HG03139 (cell line): ENCODE results near the gene LSS.
"Not testable (repeated sequence)": the region's sequence is repeated elsewhere in the genome, so short reads cannot be mapped to it uniquely, and the experiment has no call there.

Source experiments
- ATAC-seq: cut with Tn5 transposase; IDR thresholded peaks from one replicate; pipeline ENCODE4 v1.9.1; 2021; ENCODE audit not compliant: unreplicated experiment

Gene LSS

DNA sequence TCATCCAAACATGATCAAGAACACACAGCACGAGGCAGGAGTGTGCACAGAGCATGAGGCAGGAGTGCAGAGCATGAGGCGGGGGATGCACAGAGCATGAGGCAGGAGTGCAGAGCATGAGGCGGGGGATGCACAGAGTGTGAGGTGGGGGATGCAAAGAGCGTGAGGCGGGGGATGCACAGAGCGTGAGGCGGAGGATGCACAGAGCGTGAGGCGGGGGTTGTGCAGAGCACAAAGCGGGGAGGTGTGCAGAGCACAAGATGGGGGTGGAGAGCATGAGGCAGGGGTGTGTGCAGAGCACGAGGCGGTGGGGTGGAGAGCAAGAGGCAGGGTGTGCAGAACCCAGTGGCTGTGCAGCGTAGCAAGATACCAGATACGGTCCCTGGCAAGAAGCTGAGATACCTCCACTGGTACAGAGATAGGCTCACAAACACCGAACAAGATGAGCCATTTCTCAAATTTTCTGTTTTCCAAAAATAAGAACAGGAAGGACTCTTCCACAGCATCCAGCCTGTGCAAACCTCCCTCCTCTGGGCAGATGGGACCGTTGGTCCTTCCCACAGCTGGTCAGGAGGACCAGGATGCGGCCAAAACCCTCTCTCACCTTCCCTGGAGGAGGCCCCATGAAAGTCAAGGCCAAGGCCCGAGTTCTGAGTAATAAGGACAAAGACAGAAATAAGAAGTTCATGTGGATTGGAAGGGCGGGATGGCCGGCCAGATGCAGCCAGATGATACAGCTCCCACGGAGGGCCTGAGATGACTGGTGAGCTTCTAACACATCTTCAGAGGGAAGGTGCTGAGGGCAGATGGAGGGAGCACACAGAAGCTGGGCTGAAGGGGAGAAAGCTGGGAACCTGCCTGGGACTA is 56.3 kb downstream of the LSS start:
- ATAC-seq, result no peak

DNA sequence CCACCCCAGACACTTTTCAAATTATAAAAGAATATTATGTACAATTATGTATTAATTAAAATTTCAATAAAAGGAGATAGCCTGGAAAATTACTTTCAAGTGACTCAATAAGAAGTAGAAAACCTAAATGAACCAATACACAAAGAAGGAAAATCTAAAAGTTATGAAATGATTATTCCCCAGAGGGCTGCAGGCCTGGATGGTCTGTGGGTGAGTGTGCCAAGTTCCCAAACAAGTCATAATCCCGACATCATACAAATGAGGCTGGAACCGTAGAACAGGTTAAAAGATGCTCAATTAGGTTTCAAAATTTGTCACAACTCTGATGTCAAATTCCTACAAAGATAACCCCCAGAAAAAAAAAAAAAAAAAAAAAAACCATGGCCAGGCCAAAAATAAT is 57.0 kb downstream of the LSS start:
- ATAC-seq, result no peak

DNA sequence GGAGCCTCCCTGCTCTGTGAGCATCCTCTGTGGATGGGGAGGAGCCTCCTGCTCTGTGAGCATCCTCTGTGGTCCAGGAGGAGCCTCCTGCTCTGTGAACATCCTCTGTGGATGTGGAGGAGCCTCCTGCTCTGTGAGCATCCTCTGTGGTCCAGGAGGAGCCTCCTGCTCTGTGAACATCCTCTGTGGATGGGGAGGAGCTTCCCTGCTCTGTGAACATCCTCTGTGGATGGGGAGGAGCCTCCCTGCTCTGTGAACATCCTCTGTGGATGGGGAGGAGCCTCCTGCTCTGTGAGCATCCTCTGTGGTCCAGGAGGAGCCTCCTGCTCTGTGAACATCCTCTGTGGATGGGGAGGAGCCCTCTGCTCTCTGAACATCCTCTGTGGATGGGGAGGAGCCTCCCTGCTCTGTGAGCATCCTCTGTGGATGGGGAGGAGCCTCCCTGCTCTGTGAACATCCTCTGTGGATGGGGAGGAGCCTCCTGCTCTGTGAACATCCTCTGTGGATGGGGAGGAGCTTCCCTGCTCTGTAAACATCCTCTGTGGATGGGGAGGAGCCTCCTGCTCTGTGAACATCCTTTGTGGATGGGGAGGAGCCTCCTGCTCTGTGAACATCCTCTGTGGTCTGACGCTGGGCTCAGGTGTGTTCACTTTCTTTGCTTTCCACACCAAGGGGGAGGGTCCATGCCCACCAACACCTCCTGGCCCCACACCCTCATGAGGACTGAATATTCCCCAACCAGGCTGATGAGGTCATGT is 58.0 kb downstream of the LSS start:
- not testable (repeated sequence) for ATAC-seq

DNA sequence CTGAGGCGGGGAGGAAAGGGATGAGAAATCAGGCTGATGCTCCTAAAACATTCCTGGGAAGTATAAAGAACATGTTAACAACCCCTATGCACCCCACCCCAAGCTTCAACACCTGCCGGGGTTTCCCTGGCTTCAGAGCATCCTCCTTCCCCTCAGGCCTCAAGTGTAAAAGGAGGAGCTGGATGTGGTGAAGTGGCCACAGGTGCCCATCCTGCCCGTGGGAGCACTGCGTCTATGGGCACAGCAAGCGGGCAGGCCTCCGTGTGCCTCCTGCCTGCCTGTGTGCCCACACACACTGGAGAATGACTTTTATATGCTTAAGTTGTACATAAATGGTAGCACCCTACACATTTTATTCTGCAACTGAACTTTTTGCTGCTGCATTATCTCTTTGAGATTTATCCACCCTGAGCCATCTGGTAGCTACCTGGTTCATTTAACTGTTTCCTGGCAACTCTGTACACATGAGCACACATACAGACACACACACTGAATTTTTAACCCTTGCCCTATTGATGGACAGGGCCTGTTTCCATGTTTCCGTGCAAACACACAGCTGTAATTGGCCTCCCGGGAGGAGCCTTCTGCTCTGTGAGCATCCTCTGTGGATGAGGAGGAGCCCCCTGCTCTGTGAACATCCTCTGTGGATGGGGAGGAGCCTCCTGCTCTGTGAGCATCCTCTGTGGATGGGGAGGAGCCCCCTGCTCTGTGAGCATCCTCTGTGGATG is 59.8 kb downstream of the LSS start:
- no peak for ATAC-seq

DNA sequence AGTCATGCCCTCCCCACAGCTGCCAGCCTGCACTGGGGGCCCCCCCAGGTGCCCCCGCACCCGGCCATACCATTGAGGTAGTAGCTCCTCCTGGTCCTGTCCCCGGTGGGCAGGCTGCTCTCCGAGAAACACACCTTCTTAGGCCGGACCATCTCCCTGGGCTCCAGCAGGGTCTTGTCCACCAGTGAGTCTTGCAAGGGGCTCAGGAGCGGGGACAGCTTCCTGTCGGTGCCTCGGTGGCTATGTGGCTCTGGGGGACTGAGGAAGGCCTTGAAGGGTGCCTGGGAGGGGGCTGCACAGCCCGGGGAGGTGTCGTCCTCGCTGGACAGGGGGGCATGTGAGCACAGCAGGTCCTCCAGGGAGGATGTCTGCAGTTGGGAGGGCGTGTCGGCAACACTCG is 60.3 kb downstream of the LSS start:
- no peak for ATAC-seq

DNA sequence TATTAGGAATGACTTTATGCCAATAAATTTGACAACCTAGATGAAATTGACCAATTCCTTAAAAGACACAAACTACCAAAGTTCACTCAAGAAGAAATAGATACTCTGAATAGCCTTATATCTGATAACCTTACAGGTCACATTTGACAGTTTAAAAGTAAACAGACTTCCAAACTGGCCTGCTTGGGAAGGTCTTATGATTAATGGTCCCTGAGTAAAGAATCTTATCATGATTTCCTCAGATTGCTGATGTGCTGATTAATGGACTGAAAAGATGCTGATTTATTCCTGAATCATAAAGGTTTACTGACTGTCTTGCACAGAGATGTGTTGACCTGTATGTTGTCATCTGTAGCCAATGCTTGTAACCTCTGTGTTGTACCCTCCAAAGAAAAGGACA is 63.5 kb downstream of the LSS start:
- ATAC-seq, result no peak

DNA sequence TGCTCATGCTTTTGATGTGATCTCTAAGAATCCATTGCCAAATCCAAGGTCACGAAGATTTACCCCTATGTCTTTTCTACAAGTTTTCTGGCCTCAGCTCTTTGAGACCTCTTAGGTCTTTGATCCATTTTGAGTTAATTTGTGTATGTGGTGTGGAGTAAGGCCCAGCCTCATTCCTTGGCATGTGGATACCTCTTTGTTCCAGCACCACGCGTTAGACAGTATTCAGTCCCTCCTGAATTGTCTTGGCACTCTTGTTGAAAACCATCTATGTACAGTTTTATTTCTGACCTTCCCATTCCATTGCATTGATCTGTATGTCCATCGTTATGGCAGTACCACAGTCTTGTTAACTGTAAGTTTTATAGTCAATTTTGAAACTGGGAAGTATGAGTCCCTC is 65.2 kb downstream of the LSS start:
- ATAC-seq, result no peak

DNA sequence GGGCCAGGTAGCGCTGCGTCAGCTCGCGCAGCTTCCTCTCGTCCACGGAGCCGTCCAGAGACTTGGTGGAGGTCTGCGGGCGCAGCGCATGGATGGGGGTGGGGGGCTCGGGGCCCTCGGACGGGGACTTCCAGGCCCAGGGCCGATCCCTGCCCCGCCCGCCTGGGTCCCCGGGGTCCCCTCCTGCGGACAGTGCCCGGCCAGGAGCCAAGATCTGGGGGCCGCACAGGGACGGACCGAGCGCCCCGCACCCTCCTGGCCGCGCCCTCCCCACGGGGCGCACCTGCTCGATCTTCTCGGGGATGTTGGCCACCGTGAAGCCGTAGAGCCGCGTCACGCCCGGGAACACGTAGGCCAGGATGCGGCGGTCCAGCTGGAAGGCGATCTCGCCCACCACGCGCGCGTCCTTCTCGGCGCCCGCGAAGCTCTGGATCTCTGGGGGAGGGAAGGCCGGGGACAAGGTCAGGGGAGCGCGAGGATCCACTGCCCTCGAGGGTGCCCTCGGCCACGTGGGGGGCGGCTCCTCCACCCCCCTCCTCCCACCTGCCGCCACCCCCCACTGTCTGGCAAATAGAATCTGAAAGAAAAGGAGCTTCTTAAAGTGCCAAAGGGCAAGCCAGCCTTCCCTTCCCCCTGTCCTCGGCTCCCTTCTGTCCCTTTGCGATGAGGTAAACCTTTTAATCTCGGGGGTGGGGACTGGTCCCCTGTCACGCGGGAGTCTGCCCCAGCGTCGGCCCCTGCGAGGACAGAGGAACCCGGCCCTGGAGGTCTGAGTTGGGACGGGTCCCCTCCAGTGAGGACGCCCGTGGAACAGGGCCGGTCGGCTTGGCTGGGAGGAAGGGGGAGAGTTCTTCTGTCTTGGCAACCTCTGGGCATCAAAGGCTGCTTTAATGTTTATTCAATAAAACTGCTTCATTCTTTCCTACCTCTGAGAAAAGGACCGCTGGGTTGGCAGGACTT is 66.7 kb downstream of the LSS start:
- ATAC-seq, result no peak

DNA sequence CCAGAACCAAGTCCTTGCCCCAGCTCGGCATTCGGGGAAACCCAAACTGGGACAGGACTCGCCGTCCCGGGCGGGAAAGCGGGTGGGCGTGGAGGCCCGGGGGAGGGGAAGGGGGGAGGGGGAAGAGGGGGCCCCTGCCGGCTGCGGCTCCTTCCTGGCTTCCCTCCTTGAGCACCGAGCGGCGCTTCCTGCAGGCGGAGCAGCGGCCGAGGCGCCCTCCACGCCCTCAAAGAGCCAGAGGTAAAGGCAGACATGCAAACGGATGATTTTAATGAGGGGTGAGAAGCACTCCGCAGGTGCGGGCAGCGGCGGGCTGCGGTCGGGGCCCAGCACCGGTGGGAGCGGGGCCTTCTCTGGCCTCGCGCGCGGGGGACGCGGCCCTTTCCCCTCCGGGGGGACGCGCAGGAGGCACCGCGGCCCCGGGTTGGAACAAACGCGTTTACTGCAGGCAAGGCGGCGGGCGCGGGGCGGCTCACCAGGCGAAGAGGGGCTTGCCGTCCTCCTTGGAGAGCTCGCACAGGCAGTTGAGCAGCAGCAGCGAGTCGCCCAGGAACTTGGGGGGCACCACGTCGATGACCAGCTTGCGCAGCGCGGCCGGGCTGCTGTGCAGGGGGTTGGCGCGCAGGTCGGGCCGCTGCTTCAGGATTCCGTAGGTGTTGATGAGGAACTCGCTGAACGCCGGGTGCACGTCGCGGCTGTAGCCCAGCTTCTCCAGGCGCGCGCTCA is 67.5 kb downstream of the LSS start:
- no peak for ATAC-seq

DNA sequence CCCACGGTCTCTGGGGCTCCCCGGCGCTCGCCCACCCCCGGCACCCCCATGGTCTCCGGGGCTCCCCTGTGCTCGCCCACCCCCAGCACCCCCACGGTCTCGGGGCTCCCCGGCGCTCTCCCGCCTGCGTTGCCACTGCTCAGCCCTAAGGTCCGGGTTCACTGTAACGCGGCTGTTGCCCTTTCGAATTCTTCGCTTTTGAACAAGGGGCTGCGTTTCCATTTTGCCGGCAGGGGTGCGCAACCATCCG is 68.0 kb downstream of the LSS start:
- no peak for ATAC-seq

DNA sequence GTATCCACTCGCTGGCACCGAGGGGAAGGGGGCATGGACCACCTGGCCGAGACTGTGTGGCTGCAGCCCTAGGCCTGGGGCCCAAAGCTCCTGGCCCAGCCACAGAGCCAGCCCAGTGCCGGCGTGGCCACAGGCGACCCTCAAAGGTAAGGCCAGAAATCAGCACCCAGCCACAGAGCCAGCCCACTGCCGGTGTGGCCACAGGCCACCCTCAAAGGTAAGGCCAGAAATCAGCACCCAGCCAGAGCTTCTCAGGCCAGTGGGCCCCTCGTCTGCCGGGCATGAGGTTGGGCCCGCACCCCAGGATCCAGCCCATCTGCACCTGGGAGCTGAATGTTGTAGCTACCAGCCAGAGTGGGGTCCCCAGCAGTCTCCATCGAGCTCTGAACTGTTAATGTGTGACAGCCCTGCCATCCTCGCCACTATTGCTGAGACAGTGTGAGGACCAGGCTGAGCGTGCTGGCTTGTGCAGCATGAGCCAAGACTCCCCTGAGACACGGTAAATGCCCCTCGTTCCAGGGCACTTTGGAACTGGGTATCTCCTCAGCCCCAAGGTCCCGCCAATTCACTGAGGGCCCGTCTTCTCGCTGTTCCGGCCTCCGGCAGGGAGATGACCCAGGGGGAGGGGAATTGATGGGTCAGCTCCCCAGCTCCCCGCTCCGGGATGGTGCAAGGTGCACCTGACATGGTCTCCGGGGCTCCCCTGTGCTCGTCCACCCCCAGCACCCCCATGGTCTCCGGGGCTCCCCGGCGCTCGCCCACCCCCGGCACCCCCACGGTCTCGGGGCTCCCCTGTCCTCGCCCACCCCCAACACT is 68.5 kb downstream of the LSS start:
- ATAC-seq, result no peak

DNA sequence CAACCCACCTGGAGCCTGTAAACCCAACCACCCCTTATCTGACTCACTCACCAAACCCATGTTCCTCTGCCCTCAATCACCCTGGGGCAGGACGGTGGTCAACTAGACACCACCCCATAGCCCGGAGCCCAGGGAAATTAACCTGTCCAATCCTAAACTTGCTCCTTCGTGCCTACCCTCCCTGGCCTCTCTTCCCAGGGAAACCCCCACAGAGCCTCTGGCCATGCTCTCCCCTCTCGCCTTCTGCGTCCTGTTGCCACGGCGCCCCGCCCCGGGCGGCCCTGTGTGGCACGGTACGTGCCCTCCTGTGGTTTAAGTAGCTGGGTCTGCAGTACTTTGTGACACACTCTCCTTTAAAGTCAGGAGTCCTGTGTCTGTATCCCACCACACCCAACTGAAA is 69.2 kb downstream of the LSS start:
- no peak for ATAC-seq

DNA sequence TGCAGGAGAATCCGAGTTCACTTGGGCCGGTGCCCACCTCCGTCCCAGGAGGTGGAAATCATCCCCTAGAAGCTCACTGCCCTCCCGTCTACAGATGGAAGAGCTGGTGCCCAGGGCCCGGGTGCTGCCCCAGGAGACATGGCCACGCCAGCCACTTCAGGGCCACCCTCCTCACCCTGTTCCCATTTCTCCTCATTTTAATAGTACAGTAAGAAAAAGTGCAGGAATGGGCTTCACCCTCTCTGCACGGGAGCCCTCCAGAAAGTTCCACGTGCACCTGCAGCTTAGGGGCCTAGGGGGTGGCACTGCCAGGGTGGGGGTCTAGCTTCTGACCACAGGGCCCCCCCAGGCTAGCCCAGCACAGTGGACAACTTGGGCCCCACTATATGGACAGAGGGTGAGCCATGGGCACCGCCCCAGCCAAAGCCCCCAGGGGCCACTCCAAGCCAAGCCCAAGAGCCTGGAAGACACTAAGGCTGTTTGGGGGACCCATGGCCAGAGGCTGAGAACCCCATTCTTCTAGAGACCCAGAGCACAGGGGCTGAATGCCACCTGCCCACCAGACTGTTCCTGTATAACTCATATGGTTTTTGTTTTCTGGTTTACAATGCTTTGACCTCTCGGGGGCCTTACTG is 69.8 kb downstream of the LSS start:
- ATAC-seq, result no peak

DNA sequence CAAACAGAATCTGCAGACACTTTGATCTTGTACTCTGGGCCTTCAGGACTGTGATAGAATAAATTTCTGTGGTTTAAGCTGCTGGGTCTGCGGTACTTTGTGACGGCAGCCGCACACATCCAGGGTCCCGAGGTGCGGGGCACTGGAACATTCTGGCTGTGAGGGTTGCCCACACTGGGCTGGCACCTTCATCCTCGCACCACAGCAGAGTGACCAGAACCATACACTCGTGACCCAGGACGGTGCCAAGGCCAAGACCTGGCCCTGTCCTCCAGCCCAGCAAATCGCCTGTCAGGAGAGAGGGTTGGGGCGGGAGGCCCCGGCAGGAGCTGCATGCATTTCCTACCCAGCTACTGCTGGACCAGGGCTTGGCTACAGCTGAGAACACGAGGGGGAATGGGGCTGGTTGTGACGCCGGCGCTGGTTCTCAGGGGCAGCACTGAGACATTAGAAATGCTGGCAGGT is 70.6 kb downstream of the LSS start:
- no peak for ATAC-seq

DNA sequence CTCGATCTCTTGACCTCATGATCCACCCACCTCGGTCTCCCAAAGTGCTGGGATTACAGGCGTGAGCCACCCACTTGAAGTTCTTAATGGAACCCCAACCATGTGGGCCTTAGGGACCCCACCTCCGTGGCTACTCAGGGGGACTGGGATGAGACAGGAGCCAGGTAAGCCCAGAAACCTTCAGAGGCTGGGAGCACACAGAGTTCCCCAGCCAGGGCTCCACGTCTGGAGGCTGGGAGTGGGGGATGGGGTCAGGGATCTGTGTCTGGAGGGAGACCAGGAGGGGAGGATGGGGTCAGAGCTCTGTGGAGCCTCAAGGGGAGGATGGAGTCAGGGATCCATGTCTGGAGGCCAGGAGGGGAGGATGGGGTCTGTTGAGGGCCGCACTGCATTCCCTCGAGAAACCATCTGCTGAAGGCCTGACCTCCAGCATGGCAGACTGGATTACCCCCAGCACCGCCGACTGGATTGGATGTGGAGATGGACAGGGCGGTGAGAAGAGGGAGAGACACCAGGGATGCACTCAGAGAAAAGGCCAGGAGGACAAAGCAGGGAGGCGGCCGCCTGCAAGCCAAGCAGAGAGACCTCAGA is 71.1 kb downstream of the LSS start:
- ATAC-seq, result no peak

DNA sequence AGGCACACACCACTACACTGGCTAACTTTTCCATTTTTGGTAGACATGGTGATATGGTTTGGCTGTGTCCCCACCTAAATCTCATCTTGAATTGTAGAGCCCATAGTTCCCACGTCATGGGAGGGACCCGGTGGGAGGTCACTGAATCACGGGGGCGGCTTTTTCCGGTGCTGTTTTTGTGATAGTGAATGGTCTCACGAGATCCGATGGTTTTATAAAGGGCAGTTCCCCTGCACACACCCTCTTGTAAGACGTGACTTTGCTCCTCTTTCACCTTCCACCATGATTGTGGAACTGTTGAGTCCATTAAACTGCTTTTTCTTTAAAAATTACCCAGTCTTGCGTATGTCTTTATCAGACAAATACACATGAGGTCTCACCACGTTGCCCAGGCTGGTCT is 71.9 kb downstream of the LSS start:
- no peak for ATAC-seq

DNA sequence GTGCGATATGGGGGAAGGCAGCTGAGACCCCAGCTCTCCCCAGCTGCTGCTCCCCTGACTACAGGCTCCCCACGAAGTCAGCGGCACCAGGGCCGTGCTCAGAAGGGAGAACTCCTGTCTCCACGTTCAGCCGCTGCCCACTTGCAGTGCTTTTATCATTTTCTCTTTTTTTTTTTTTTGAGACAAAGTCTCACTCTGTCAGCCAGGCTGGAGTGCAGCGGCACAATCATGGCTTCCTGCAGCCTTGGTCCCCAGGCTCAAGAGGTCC is 72.3 kb downstream of the LSS start:
- ATAC-seq, result no peak

DNA sequence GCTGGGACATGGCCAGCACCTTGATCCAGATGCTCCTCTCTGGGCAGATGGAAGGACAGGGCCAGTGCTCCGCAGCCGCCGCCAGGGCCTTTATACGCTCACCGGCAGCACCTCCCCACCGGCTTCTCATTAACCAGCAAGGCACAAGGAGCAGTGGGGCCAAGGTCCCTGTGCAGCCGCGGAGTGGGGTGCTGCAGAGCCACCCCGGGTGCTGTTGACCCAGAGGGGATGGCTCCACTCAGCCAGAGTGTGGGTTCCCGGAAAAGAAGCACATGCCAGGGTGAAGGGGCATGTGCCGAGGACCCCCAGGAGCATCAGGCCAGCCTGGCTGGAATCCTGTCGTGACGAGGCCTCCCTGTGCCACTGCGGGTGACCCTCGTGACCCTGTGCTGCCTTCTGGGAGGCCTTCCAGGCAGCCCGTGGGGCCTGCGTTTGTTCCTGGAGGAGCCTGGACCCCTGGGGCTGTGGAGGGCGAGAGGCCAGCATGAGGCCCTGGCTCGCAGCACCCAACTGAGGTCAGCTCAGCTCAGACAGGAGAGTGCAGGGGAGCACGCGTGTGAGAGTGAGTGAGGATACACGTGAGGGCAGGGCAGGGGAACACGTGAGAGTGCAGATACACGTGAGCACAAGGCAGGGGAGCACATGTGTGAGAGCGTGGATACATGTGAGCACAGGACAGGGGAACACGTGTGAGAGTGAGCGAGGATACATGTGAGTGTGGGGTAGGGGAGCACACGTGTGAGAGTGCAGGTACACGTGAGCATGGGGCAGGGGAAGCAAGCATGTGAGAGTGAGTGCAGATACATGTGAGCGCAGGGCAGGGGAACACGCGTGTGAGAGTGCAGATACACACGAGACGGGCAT is 72.8 kb downstream of the LSS start, which contains the start of gene FTCD:
TSS of gene FTCD (minus strand) at position 66 of the 864 bp plus-strand sequence. CDS start at position 10, 56 bp downstream.
- ATAC-seq, result no peak
